ENCODE measurements around the gene VPS39.
"Not testable (repeated sequence)": the region's sequence is repeated elsewhere in the genome, so short reads cannot be mapped to it uniquely, and the experiment has no call there.

Gene VPS39

GRCh38 chr15:42207674-42208579, at the start of gene VPS39:
Gene VPS39, minus strand, starts transcription at chr15:42208304. Its CDS starts 151 bp downstream, at chr15:42208153.
- peak; percentile 76 for DNase-seq (ENCODE audit: low spot score)

GRCh38 chr15:42253300-42253699, 45.2 kb upstream of the VPS39 start:
- no peak for DNase-seq (ENCODE audit: low spot score)

GRCh38 chr15:42240823-42241222, 32.7 kb upstream of the VPS39 start:
- no peak for DNase-seq (ENCODE audit: low spot score)

GRCh38 chr15:42239528-42240182, 31.6 kb upstream of the VPS39 start:
- DNase-seq (ENCODE audit: low spot score) = no peak

GRCh38 chr15:42233107-42233506, 25.0 kb upstream of the VPS39 start:
- no peak for DNase-seq (ENCODE audit: low spot score)

- no peak for DNase-seq (ENCODE audit: low spot score)
These were observed 24.5 kb upstream of the VPS39 start for GRCh38 chr15:42232606-42233005.

GRCh38 chr15:42231088-42231487, 23.0 kb upstream of the VPS39 start:
- DNase-seq (ENCODE audit: low spot score) = no peak

GRCh38 chr15:42228981-42229380, 20.9 kb upstream of the VPS39 start:
- DNase-seq (ENCODE audit: low spot score) = not testable (repeated sequence)

GRCh38 chr15:42228036-42228435, 19.9 kb upstream of the VPS39 start:
- DNase-seq (ENCODE audit: low spot score) = no peak

- DNase-seq (ENCODE audit: low spot score) = no peak
These were observed 18.5 kb upstream of the VPS39 start for GRCh38 chr15:42226648-42227047.

- no peak for DNase-seq (ENCODE audit: low spot score)
These were observed 12.1 kb upstream of the VPS39 start for GRCh38 chr15:42220216-42220615.

GRCh38 chr15:42218953-42219592, 11.0 kb upstream of the VPS39 start:
- no peak for DNase-seq (ENCODE audit: low spot score)

- DNase-seq (ENCODE audit: low spot score) = no peak
These were observed 9.5 kb upstream of the VPS39 start for GRCh38 chr15:42217568-42217967.

GRCh38 chr15:42215913-42216829, 8.1 kb upstream of the VPS39 start:
- DNase-seq (ENCODE audit: low spot score) = no peak

- no peak for DNase-seq (ENCODE audit: low spot score)
These were observed 6.5 kb upstream of the VPS39 start for GRCh38 chr15:42214600-42214999.

- no peak for DNase-seq (ENCODE audit: low spot score)
These were observed 5.4 kb upstream of the VPS39 start for GRCh38 chr15:42213511-42213910.

- DNase-seq (ENCODE audit: low spot score) = no peak
These were observed 2.6 kb upstream of the VPS39 start for GRCh38 chr15:42210696-42211095.

- DNase-seq (ENCODE audit: low spot score) = no peak
These were observed 1.7 kb downstream of the VPS39 start for GRCh38 chr15:42206406-42206805.

- DNase-seq (ENCODE audit: low spot score) = no peak
These were observed 4.2 kb downstream of the VPS39 start for GRCh38 chr15:42203891-42204290.

GRCh38 chr15:42202653-42203052, 5.5 kb downstream of the VPS39 start:
- no peak for DNase-seq (ENCODE audit: low spot score)

- DNase-seq (ENCODE audit: low spot score) = no peak
These were observed 6.3 kb downstream of the VPS39 start for GRCh38 chr15:42201801-42202200.

GRCh38 chr15:42199126-42199525, 9.0 kb downstream of the VPS39 start:
- DNase-seq (ENCODE audit: low spot score) = no peak
